WTC11 (cell line): ENCODE measurements around the gene SIGMAR1.

Experiments
- CREB1 ChIP-seq: sonication (generic); formaldehyde crosslinking; IDR thresholded peaks from 2 replicates; pipeline ENCODE4 v1.8.0; 2023; ENCODE audit warnings: mild to moderate bottlenecking, missing genetic modification reagents
- ELF4 ChIP-seq: sonication (generic); formaldehyde crosslinking; IDR thresholded peaks from 2 replicates; pipeline ENCODE4 v1.8.1; 2022; ENCODE audit warnings: low read depth, mild to moderate bottlenecking, moderate library complexity, missing genetic modification reagents
- ESRRA ChIP-seq: sonication (generic); formaldehyde crosslinking; IDR thresholded peaks from 2 replicates; pipeline ENCODE4 v1.8.1; 2022; ENCODE audit warnings: mild to moderate bottlenecking, missing genetic modification reagents, borderline replicate concordance
- FOXJ3 ChIP-seq: sonication (generic); formaldehyde crosslinking; IDR thresholded peaks from 2 replicates; pipeline ENCODE4 v1.9.0; 2021; ENCODE audit warnings: missing genetic modification reagents, mild to moderate bottlenecking, borderline replicate concordance
- JUN ChIP-seq: sonication (generic); formaldehyde crosslinking; IDR thresholded peaks from 2 replicates; pipeline ENCODE4 v1.8.0; 2023; ENCODE audit warnings: mild to moderate bottlenecking, missing genetic modification reagents
- ZNF263 ChIP-seq: sonication (generic); formaldehyde crosslinking; IDR thresholded peaks from 2 replicates; pipeline ENCODE4 v1.8.1; 2022; ENCODE audit warnings: low read depth, mild to moderate bottlenecking, moderate library complexity, missing genetic modification reagents
- ZNF396 ChIP-seq: fragments of 250-450 bp; sonication (Bioruptor Pico); IDR thresholded peaks from 2 replicates; pipeline ENCODE4 v1.8.0; 2021; ENCODE audit warnings: mild to moderate bottlenecking, moderate library complexity, borderline replicate concordance
- TF ChIP-seq, protein P1 (sequence below): fragments of 200-600 bp; IDR thresholded peaks from 2 replicates; pipeline ENCODE4 v1.8.0; 2022; ENCODE audit warnings: antibody characterized with exemption
- TF ChIP-seq, protein P2 (sequence below): sonication (generic); formaldehyde crosslinking; IDR thresholded peaks from 2 replicates; pipeline ENCODE4 v1.8.0; 2023; ENCODE audit warnings: missing genetic modification reagents, mild to moderate bottlenecking, borderline replicate concordance
- TF ChIP-seq, protein P3 (sequence below): sonication (generic); formaldehyde crosslinking; IDR thresholded peaks from 2 replicates; pipeline ENCODE4 v1.8.1; 2023; ENCODE audit warnings: mild to moderate bottlenecking, missing genetic modification reagents, borderline replicate concordance
- TF ChIP-seq, protein P4 (sequence below): sonication (generic); formaldehyde crosslinking; IDR thresholded peaks from 2 replicates; pipeline ENCODE4 v1.8.1; 2023; ENCODE audit warnings: mild to moderate bottlenecking, missing genetic modification reagents, moderate library complexity
- TF ChIP-seq, protein P5 (sequence below): sonication (generic); formaldehyde crosslinking; IDR thresholded peaks from 2 replicates; pipeline ENCODE4 v1.8.1; 2023; ENCODE audit warnings: mild to moderate bottlenecking, missing genetic modification reagents
- TF ChIP-seq, protein P6 (sequence below): sonication (generic); formaldehyde crosslinking; IDR thresholded peaks from 2 replicates; pipeline ENCODE4 v1.8.0; 2022; ENCODE audit warnings: missing genetic modification reagents

DNA sequence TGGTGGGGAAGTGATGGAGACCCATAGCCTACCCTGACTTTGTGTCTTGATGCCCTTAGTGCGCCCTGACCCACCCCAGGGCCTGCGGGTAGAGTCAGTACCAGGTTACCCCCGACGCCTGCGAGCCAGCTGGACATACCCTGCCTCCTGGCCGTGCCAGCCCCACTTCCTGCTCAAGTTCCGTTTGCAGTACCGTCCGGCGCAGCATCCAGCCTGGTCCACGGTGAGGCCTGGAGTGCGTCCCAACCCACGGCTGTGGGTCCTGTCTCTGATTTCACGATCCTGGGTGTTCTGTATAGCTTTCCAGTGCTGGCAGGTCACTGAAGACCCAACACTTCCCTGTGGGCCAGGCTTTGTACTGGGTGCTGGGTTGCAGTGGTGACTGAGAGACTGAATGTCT, 20.9 kb upstream of the SIGMAR1 start:
- TF ChIP-seq ELF4: no peak
- TF ChIP-seq, protein P1, sequence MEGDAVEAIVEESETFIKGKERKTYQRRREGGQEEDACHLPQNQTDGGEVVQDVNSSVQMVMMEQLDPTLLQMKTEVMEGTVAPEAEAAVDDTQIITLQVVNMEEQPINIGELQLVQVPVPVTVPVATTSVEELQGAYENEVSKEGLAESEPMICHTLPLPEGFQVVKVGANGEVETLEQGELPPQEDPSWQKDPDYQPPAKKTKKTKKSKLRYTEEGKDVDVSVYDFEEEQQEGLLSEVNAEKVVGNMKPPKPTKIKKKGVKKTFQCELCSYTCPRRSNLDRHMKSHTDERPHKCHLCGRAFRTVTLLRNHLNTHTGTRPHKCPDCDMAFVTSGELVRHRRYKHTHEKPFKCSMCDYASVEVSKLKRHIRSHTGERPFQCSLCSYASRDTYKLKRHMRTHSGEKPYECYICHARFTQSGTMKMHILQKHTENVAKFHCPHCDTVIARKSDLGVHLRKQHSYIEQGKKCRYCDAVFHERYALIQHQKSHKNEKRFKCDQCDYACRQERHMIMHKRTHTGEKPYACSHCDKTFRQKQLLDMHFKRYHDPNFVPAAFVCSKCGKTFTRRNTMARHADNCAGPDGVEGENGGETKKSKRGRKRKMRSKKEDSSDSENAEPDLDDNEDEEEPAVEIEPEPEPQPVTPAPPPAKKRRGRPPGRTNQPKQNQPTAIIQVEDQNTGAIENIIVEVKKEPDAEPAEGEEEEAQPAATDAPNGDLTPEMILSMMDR: no peak
- TF ChIP-seq, protein P2, sequence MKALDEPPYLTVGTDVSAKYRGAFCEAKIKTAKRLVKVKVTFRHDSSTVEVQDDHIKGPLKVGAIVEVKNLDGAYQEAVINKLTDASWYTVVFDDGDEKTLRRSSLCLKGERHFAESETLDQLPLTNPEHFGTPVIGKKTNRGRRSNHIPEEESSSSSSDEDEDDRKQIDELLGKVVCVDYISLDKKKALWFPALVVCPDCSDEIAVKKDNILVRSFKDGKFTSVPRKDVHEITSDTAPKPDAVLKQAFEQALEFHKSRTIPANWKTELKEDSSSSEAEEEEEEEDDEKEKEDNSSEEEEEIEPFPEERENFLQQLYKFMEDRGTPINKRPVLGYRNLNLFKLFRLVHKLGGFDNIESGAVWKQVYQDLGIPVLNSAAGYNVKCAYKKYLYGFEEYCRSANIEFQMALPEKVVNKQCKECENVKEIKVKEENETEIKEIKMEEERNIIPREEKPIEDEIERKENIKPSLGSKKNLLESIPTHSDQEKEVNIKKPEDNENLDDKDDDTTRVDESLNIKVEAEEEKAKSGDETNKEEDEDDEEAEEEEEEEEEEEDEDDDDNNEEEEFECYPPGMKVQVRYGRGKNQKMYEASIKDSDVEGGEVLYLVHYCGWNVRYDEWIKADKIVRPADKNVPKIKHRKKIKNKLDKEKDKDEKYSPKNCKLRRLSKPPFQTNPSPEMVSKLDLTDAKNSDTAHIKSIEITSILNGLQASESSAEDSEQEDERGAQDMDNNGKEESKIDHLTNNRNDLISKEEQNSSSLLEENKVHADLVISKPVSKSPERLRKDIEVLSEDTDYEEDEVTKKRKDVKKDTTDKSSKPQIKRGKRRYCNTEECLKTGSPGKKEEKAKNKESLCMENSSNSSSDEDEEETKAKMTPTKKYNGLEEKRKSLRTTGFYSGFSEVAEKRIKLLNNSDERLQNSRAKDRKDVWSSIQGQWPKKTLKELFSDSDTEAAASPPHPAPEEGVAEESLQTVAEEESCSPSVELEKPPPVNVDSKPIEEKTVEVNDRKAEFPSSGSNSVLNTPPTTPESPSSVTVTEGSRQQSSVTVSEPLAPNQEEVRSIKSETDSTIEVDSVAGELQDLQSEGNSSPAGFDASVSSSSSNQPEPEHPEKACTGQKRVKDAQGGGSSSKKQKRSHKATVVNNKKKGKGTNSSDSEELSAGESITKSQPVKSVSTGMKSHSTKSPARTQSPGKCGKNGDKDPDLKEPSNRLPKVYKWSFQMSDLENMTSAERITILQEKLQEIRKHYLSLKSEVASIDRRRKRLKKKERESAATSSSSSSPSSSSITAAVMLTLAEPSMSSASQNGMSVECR: no peak
- no peak for TF ChIP-seq FOXJ3 (CRISPR knock-in tag)
- TF ChIP-seq ESRRA (CRISPR knock-in tag): no peak
- TF ChIP-seq, protein P3, sequence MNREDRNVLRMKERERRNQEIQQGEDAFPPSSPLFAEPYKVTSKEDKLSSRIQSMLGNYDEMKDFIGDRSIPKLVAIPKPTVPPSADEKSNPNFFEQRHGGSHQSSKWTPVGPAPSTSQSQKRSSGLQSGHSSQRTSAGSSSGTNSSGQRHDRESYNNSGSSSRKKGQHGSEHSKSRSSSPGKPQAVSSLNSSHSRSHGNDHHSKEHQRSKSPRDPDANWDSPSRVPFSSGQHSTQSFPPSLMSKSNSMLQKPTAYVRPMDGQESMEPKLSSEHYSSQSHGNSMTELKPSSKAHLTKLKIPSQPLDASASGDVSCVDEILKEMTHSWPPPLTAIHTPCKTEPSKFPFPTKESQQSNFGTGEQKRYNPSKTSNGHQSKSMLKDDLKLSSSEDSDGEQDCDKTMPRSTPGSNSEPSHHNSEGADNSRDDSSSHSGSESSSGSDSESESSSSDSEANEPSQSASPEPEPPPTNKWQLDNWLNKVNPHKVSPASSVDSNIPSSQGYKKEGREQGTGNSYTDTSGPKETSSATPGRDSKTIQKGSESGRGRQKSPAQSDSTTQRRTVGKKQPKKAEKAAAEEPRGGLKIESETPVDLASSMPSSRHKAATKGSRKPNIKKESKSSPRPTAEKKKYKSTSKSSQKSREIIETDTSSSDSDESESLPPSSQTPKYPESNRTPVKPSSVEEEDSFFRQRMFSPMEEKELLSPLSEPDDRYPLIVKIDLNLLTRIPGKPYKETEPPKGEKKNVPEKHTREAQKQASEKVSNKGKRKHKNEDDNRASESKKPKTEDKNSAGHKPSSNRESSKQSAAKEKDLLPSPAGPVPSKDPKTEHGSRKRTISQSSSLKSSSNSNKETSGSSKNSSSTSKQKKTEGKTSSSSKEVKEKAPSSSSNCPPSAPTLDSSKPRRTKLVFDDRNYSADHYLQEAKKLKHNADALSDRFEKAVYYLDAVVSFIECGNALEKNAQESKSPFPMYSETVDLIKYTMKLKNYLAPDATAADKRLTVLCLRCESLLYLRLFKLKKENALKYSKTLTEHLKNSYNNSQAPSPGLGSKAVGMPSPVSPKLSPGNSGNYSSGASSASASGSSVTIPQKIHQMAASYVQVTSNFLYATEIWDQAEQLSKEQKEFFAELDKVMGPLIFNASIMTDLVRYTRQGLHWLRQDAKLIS (CRISPR knock-in tag): no peak
- TF ChIP-seq, protein P4, sequence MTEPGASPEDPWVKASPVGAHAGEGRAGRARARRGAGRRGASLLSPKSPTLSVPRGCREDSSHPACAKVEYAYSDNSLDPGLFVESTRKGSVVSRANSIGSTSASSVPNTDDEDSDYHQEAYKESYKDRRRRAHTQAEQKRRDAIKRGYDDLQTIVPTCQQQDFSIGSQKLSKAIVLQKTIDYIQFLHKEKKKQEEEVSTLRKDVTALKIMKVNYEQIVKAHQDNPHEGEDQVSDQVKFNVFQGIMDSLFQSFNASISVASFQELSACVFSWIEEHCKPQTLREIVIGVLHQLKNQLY (CRISPR knock-in tag): no peak
- no peak for TF ChIP-seq ZNF396 (CRISPR knock-in tag)
- no peak for TF ChIP-seq CREB1 (CRISPR knock-in tag)
- no peak for TF ChIP-seq JUN (CRISPR knock-in tag)
- TF ChIP-seq, protein P5, sequence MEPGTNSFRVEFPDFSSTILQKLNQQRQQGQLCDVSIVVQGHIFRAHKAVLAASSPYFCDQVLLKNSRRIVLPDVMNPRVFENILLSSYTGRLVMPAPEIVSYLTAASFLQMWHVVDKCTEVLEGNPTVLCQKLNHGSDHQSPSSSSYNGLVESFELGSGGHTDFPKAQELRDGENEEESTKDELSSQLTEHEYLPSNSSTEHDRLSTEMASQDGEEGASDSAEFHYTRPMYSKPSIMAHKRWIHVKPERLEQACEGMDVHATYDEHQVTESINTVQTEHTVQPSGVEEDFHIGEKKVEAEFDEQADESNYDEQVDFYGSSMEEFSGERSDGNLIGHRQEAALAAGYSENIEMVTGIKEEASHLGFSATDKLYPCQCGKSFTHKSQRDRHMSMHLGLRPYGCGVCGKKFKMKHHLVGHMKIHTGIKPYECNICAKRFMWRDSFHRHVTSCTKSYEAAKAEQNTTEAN (CRISPR knock-in tag): no peak
- TF ChIP-seq ZNF263 (CRISPR knock-in tag): no peak
- TF ChIP-seq, protein P6, sequence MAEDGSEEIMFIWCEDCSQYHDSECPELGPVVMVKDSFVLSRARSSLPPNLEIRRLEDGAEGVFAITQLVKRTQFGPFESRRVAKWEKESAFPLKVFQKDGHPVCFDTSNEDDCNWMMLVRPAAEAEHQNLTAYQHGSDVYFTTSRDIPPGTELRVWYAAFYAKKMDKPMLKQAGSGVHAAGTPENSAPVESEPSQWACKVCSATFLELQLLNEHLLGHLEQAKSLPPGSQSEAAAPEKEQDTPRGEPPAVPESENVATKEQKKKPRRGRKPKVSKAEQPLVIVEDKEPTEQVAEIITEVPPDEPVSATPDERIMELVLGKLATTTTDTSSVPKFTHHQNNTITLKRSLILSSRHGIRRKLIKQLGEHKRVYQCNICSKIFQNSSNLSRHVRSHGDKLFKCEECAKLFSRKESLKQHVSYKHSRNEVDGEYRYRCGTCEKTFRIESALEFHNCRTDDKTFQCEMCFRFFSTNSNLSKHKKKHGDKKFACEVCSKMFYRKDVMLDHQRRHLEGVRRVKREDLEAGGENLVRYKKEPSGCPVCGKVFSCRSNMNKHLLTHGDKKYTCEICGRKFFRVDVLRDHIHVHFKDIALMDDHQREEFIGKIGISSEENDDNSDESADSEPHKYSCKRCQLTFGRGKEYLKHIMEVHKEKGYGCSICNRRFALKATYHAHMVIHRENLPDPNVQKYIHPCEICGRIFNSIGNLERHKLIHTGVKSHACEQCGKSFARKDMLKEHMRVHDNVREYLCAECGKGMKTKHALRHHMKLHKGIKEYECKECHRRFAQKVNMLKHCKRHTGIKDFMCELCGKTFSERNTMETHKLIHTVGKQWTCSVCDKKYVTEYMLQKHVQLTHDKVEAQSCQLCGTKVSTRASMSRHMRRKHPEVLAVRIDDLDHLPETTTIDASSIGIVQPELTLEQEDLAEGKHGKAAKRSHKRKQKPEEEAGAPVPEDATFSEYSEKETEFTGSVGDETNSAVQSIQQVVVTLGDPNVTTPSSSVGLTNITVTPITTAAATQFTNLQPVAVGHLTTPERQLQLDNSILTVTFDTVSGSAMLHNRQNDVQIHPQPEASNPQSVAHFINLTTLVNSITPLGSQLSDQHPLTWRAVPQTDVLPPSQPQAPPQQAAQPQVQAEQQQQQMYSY (CRISPR knock-in tag): no peak
